ENCODE results near the gene TIMP3.

GRCh38 chr22:32777987-32778386 is 23.5 kb upstream of the TIMP3 start:
- TF ChIP-seq SMC3 (conservative IDR thresholded peaks at IDR 0.05; ENCODE audit: poor library complexity) (no peak), EZH2 (IDR thresholded peaks at IDR 0.05; ENCODE audit: borderline replicate concordance, insufficient read depth, low read length, poor library complexity, severe bottlenecking) (no peak), EP300 (conservative IDR thresholded peaks at IDR 0.05; ENCODE audit: poor library complexity, severe bottlenecking) (no peak), RAD21 (conservative IDR thresholded peaks at IDR 0.05) (no peak), TAF1 (IDR thresholded peaks at IDR 0.05; ENCODE audit: low read depth) (no peak), POLR2AphosphoS5 (IDR thresholded peaks at IDR 0.05) (no peak), MXI1 (conservative IDR thresholded peaks at IDR 0.05; ENCODE audit: poor library complexity, severe bottlenecking) (no peak)
- TF ChIP-seq, protein P1, sequence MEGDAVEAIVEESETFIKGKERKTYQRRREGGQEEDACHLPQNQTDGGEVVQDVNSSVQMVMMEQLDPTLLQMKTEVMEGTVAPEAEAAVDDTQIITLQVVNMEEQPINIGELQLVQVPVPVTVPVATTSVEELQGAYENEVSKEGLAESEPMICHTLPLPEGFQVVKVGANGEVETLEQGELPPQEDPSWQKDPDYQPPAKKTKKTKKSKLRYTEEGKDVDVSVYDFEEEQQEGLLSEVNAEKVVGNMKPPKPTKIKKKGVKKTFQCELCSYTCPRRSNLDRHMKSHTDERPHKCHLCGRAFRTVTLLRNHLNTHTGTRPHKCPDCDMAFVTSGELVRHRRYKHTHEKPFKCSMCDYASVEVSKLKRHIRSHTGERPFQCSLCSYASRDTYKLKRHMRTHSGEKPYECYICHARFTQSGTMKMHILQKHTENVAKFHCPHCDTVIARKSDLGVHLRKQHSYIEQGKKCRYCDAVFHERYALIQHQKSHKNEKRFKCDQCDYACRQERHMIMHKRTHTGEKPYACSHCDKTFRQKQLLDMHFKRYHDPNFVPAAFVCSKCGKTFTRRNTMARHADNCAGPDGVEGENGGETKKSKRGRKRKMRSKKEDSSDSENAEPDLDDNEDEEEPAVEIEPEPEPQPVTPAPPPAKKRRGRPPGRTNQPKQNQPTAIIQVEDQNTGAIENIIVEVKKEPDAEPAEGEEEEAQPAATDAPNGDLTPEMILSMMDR (IDR thresholded peaks at IDR 0.05; ENCODE audit: poor library complexity, severe bottlenecking): no peak
- TF ChIP-seq, protein P2, sequence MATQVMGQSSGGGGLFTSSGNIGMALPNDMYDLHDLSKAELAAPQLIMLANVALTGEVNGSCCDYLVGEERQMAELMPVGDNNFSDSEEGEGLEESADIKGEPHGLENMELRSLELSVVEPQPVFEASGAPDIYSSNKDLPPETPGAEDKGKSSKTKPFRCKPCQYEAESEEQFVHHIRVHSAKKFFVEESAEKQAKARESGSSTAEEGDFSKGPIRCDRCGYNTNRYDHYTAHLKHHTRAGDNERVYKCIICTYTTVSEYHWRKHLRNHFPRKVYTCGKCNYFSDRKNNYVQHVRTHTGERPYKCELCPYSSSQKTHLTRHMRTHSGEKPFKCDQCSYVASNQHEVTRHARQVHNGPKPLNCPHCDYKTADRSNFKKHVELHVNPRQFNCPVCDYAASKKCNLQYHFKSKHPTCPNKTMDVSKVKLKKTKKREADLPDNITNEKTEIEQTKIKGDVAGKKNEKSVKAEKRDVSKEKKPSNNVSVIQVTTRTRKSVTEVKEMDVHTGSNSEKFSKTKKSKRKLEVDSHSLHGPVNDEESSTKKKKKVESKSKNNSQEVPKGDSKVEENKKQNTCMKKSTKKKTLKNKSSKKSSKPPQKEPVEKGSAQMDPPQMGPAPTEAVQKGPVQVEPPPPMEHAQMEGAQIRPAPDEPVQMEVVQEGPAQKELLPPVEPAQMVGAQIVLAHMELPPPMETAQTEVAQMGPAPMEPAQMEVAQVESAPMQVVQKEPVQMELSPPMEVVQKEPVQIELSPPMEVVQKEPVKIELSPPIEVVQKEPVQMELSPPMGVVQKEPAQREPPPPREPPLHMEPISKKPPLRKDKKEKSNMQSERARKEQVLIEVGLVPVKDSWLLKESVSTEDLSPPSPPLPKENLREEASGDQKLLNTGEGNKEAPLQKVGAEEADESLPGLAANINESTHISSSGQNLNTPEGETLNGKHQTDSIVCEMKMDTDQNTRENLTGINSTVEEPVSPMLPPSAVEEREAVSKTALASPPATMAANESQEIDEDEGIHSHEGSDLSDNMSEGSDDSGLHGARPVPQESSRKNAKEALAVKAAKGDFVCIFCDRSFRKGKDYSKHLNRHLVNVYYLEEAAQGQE (IDR thresholded peaks at IDR 0.05; ENCODE audit: borderline replicate concordance): no peak
